Measurements from ENCODE around the gene MARS1.
"Not testable (repeated sequence)": the region's sequence is repeated elsewhere in the genome, so short reads cannot be mapped to it uniquely, and the experiment has no call there.

Gene MARS1

GRCh38 chr12:57552306-57552651, 64.4 kb downstream of the MARS1 start:
- no peak overlapping the region for H3K27ac ChIP-seq (ENCODE audit: low read length)
- no peaks in the 10 kb centered on the region for H3K36me3 ChIP-seq (ENCODE audit: control insufficient read depth, low read depth, low read length)
- peaks cover 29% of the 10 kb centered on the region for H3K4me1 ChIP-seq (ENCODE audit: control insufficient read depth, low read depth, low read length)
- H3K9ac ChIP-seq (ENCODE audit: low read length), result no peak overlapping the region
- H3K4me3 ChIP-seq (ENCODE audit: low read length), result no peak overlapping the region
- no peaks in the 10 kb centered on the region for H3K9me3 ChIP-seq (ENCODE audit: control insufficient read depth, low read depth, low read length)
- H3K27me3 ChIP-seq (ENCODE audit: control insufficient read depth, insufficient read depth, low read length), result peaks cover 21% of the 10 kb centered on the region

- Histone ChIP-seq H3K9ac (ENCODE audit: low read length) (no peak overlapping the region), H3K27me3 (ENCODE audit: control insufficient read depth, insufficient read depth, low read length) (peaks cover 17% of the 10 kb centered on the region), H3K27ac (ENCODE audit: low read length) (no peak overlapping the region), H3K4me3 (ENCODE audit: low read length) (no peak overlapping the region), H3K4me1 (ENCODE audit: control insufficient read depth, low read depth, low read length) (peaks cover 27% of the 10 kb centered on the region), H3K36me3 (ENCODE audit: control insufficient read depth, low read depth, low read length) (no peaks in the 10 kb centered on the region), H3K9me3 (ENCODE audit: control insufficient read depth, low read depth, low read length) (no peaks in the 10 kb centered on the region)
Measured at GRCh38 chr12:57552835-57553313, 65.0 kb downstream of the MARS1 start.

DNA sequence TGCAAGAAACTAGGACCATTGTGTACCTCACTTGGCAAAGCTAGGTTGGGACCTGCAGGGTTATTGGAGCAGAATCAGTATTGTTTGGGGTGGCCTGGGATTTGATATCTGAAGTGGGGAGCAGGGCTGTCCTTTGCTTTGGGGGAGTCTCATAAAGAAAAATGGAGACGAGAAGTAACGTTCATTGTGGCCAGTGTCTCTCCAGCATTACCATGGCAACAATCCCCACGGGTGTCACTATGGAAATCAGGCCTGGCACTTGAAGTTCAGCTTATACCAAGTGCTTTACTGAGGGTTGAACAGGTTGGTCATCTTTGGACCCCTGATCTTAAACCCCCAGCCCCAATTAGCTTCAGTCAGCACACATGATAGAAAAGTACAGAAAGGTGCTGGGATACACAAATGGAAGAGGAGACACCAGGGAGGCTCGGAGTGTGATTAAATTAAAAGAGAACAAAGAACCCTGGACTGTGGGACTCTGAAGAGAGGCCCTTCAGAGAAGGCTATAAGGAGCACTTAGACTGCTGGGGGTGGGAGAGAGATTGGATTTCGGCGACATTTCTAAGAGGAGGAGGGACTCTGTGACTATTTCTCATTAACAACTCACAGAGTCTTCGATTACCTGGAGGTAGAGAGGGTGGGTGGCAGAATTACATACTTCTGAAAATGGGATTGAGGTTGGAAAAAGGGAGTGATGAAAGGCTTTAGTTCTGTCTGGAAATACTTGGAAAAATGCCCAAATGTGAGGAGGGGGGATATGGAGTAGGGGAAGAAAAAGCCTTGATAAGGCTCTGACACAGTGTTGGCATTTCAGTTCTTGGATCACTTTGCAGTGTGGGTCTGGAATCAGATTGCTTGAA, 65.7 kb downstream of the MARS1 start:
- H3K4me3 ChIP-seq (ENCODE audit: low read length), result no peak overlapping the region
- H3K27me3 ChIP-seq (ENCODE audit: control insufficient read depth, insufficient read depth, low read length), result peaks cover 10% of the 10 kb centered on the region
- no peak overlapping the region for H3K9ac ChIP-seq (ENCODE audit: low read length)
- peaks cover 27% of the 10 kb centered on the region for H3K4me1 ChIP-seq (ENCODE audit: control insufficient read depth, low read depth, low read length)
- H3K9me3 ChIP-seq (ENCODE audit: control insufficient read depth, low read depth, low read length), result no peaks in the 10 kb centered on the region
- H3K36me3 ChIP-seq (ENCODE audit: control insufficient read depth, low read depth, low read length), result no peaks in the 10 kb centered on the region
- no peak overlapping the region for H3K27ac ChIP-seq (ENCODE audit: low read length)

- Histone ChIP-seq H3K4me3 (ENCODE audit: low read length) (no peak overlapping the region), H3K9ac (ENCODE audit: low read length) (no peak overlapping the region), H3K27me3 (ENCODE audit: control insufficient read depth, insufficient read depth, low read length) (peaks cover under 1% of the 10 kb centered on the region), H3K36me3 (ENCODE audit: control insufficient read depth, low read depth, low read length) (no peaks in the 10 kb centered on the region), H3K9me3 (ENCODE audit: control insufficient read depth, low read depth, low read length) (no peaks in the 10 kb centered on the region), H3K4me1 (ENCODE audit: control insufficient read depth, low read depth, low read length) (peaks cover 22% of the 10 kb centered on the region), H3K27ac (ENCODE audit: low read length) (no peak overlapping the region)
Measured at GRCh38 chr12:57554453-57554852, 66.6 kb downstream of the MARS1 start.

GRCh38 chr12:57554897-57555296, 67.0 kb downstream of the MARS1 start:
- no peak overlapping the region for H3K4me3 ChIP-seq (ENCODE audit: low read length)
- no peaks in the 10 kb centered on the region for H3K9me3 ChIP-seq (ENCODE audit: control insufficient read depth, low read depth, low read length)
- no peak overlapping the region for H3K9ac ChIP-seq (ENCODE audit: low read length)
- H3K4me1 ChIP-seq (ENCODE audit: control insufficient read depth, low read depth, low read length), result peaks cover 21% of the 10 kb centered on the region
- H3K36me3 ChIP-seq (ENCODE audit: control insufficient read depth, low read depth, low read length), result no peaks in the 10 kb centered on the region
- no peaks in the 10 kb centered on the region for H3K27me3 ChIP-seq (ENCODE audit: control insufficient read depth, insufficient read depth, low read length)
- H3K27ac ChIP-seq (ENCODE audit: low read length), result no peak overlapping the region

DNA sequence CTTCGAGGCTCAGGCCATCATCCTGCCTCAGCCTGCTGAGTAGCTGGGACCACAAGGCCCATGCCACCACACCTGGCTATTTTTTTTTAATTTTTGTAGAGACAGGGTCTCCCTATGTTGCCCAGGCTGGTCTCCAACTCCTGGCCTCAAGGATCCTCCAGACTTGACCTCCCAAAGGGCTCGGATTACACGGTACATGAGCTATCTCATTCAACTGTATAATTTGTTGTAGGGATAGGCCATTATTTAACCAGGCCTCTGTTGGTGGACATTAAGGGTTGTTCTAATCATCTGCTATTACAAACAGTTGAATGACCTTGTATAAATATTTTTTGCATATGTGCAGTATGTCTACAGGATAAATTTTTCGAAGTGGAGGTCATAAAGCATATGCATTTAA, 71.0 kb downstream of the MARS1 start:
- H3K27me3 ChIP-seq (ENCODE audit: control insufficient read depth, insufficient read depth, low read length), result no peaks in the 10 kb centered on the region
- H3K36me3 ChIP-seq (ENCODE audit: control insufficient read depth, low read depth, low read length), result peaks cover 5% of the 10 kb centered on the region
- no peaks in the 10 kb centered on the region for H3K4me1 ChIP-seq (ENCODE audit: control insufficient read depth, low read depth, low read length)
- no peak overlapping the region for H3K4me3 ChIP-seq (ENCODE audit: low read length)
- H3K9me3 ChIP-seq (ENCODE audit: control insufficient read depth, low read depth, low read length), result no peaks in the 10 kb centered on the region
- H3K9ac ChIP-seq (ENCODE audit: low read length), result no peak overlapping the region
- H3K27ac ChIP-seq (ENCODE audit: low read length), result no peak overlapping the region

- Histone ChIP-seq H3K27me3 (ENCODE audit: control insufficient read depth, insufficient read depth, low read length) (no peaks in the 10 kb centered on the region), H3K27ac (ENCODE audit: low read length) (no peak overlapping the region), H3K4me3 (ENCODE audit: low read length) (no peak overlapping the region), H3K36me3 (ENCODE audit: control insufficient read depth, low read depth, low read length) (peaks cover 15% of the 10 kb centered on the region), H3K9ac (ENCODE audit: low read length) (no peak overlapping the region), H3K9me3 (ENCODE audit: control insufficient read depth, low read depth, low read length) (no peaks in the 10 kb centered on the region), H3K4me1 (ENCODE audit: control insufficient read depth, low read depth, low read length) (no peaks in the 10 kb centered on the region)
Measured at GRCh38 chr12:57560516-57560915, 72.6 kb downstream of the MARS1 start.

DNA sequence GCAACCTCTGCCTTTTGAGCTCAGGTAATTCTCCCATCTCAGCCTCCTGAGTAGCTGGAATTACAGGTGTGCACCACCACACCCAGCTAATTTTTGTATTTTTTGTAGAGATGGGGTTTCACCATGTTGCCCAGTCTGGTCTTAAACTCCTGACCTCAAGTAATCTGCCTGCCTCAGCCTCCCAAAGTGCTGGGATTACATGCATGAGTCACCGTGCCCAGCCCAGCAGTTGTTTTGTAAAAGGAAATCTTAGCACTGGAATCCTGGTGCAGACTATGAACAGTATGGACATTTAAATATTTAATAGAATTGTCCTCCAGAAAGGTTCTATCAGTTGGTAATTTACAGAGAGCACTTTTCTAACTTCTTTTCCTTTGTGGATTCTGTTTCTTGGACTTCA, 73.2 kb downstream of the MARS1 start:
- H3K4me1 ChIP-seq (ENCODE audit: control insufficient read depth, low read depth, low read length); H3K9me3 ChIP-seq (ENCODE audit: control insufficient read depth, low read depth, low read length); H3K9ac ChIP-seq (ENCODE audit: low read length); H3K27me3 ChIP-seq (ENCODE audit: control insufficient read depth, insufficient read depth, low read length); H3K27ac ChIP-seq (ENCODE audit: low read length); H3K4me3 ChIP-seq (ENCODE audit: low read length): not testable (repeated sequence)
- peaks cover 15% of the 10 kb centered on the region for H3K36me3 ChIP-seq (ENCODE audit: control insufficient read depth, low read depth, low read length)

DNA sequence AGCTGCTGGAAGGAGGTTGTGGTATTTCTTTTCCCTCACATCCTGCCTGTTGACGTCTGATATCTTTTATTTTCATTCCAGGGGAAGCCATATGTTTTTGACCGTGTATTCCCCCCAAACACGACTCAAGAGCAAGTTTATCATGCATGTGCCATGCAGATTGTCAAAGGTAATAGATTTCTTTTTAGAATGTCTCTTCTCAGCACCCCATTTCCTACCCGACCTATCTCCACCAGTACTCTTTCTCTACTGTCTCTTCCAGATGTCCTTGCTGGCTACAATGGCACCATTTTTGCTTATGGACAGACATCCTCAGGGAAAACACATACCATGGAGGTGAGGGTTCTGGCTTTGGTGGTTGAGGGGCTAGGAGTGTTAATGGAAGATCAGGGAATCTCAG, 75.5 kb downstream of the MARS1 start:
- Histone ChIP-seq H3K4me3 (ENCODE audit: low read length) (no peak overlapping the region), H3K9ac (ENCODE audit: low read length) (no peak overlapping the region), H3K27ac (ENCODE audit: low read length) (no peak overlapping the region), H3K9me3 (ENCODE audit: control insufficient read depth, low read depth, low read length) (no peaks in the 10 kb centered on the region), H3K27me3 (ENCODE audit: control insufficient read depth, insufficient read depth, low read length) (no peaks in the 10 kb centered on the region), H3K4me1 (ENCODE audit: control insufficient read depth, low read depth, low read length) (no peaks in the 10 kb centered on the region), H3K36me3 (ENCODE audit: control insufficient read depth, low read depth, low read length) (peaks cover 19% of the 10 kb centered on the region)

- Histone ChIP-seq H3K4me3 (ENCODE audit: low read length) (no peak overlapping the region), H3K36me3 (ENCODE audit: control insufficient read depth, low read depth, low read length) (peaks cover 27% of the 10 kb centered on the region), H3K9ac (ENCODE audit: low read length) (no peak overlapping the region), H3K27me3 (ENCODE audit: control insufficient read depth, insufficient read depth, low read length) (no peaks in the 10 kb centered on the region), H3K4me1 (ENCODE audit: control insufficient read depth, low read depth, low read length) (no peaks in the 10 kb centered on the region), H3K9me3 (ENCODE audit: control insufficient read depth, low read depth, low read length) (no peaks in the 10 kb centered on the region), H3K27ac (ENCODE audit: low read length) (no peak overlapping the region)
Measured at GRCh38 chr12:57564178-57564740, 76.4 kb downstream of the MARS1 start.
